Measurements from ENCODE around the gene ABCC10.
"Not testable (repeated sequence)": the region's sequence is repeated elsewhere in the genome, so short reads cannot be mapped to it uniquely, and the experiment has no call there.

Gene ABCC10

DNA sequence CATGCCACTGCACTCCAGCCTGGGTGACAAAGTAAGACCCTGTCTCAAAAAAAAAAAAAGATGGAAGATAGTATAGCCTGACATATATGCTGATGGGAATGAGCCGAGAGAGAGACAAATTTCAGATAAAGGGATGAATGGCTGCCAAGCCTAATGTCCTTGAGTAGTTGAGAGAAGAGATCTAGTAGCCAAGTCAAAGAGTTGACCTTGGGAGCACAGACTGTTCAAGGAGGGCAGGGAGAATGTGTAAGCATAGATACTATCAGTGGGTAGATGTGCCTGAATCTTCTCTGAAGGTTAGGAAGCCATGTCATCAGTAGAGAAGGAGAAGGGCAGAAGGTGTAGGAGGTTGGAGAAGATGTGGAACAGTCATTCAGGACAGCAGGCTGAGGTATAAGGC is 20.0 kb upstream of the ABCC10 start:
- Histone ChIP-seq H3K4me2 (ENCODE audit: low read length) (no peak overlapping the region), H4K20me1 (ENCODE audit: control insufficient read depth, insufficient read depth, low read depth, low read length) (no peaks in the 10 kb centered on the region), H3F3A (ENCODE audit: control insufficient read depth, insufficient read depth) (peaks cover 4% of the 10 kb centered on the region; the same call in 1 of the 2 replicates), H3K27me3 (ENCODE audit: control insufficient read depth, low read length) (no peaks in the 10 kb centered on the region), H3K27ac (ENCODE audit: low read depth, low read length) (no peak overlapping the region), H3K9me3 (ENCODE audit: control insufficient read depth, insufficient read depth, low read length) (peaks cover 3% of the 10 kb centered on the region; the same call in 1 of the 2 replicates), H3K36me3 (ENCODE audit: control insufficient read depth, low read length) (peaks cover 71% of the 10 kb centered on the region), H3K9me2 (replicated peaks; ENCODE audit: control insufficient read depth, low read length) (no peaks in the 10 kb centered on the region), H3K4me3 (ENCODE audit: low read length) (no peak overlapping the region), H3K79me2 (ENCODE audit: control insufficient read depth, low read length) (no peaks in the 10 kb centered on the region), H3K4me1 (ENCODE audit: control insufficient read depth, low read length) (no peaks in the 10 kb centered on the region)
- TF ChIP-seq EZH2phosphoT487 (IDR thresholded peaks at IDR 0.05; ENCODE audit: borderline replicate concordance, low read length) = no peak
- no peak for TF ChIP-seq CTCF (IDR thresholded peaks at IDR 0.05; ENCODE audit: low read depth, low read length, poor library complexity, severe bottlenecking)

- Histone ChIP-seq H3K4me1 (ENCODE audit: control insufficient read depth, low read length) (no peaks in the 10 kb centered on the region), H3K4me2 (ENCODE audit: low read length) (no peak overlapping the region), H3K36me3 (ENCODE audit: control insufficient read depth, low read length) (peaks cover 61% of the 10 kb centered on the region), H3K9me3 (ENCODE audit: control insufficient read depth, insufficient read depth, low read length) (peaks cover 11% of the 10 kb centered on the region), H3K27me3 (ENCODE audit: control insufficient read depth, low read length) (no peaks in the 10 kb centered on the region), H3K9me2 (replicated peaks; ENCODE audit: control insufficient read depth, low read length) (no peaks in the 10 kb centered on the region), H3F3A (ENCODE audit: control insufficient read depth, insufficient read depth) (peaks cover 4% of the 10 kb centered on the region; the same call in 1 of the 2 replicates), H3K79me2 (ENCODE audit: control insufficient read depth, low read length) (no peaks in the 10 kb centered on the region), H3K4me3 (ENCODE audit: low read length) (no peak overlapping the region), H3K27ac (ENCODE audit: low read depth, low read length) (no peak overlapping the region), H4K20me1 (ENCODE audit: control insufficient read depth, insufficient read depth, low read depth, low read length) (no peaks in the 10 kb centered on the region)
- no peak for TF ChIP-seq EZH2phosphoT487 (IDR thresholded peaks at IDR 0.05; ENCODE audit: borderline replicate concordance, low read length)
- TF ChIP-seq CTCF (IDR thresholded peaks at IDR 0.05; ENCODE audit: low read depth, low read length, poor library complexity, severe bottlenecking) = no peak
Measured at GRCh38 chr6:43408259-43408658, 19.1 kb upstream of the ABCC10 start.

GRCh38 chr6:43410776-43411175 is 16.6 kb upstream of the ABCC10 start:
- H3K9me2 ChIP-seq (replicated peaks; ENCODE audit: control insufficient read depth, low read length); H3K79me2 ChIP-seq (ENCODE audit: control insufficient read depth, low read length); H3K27me3 ChIP-seq (ENCODE audit: control insufficient read depth, low read length); H3K27ac ChIP-seq (ENCODE audit: low read depth, low read length); H4K20me1 ChIP-seq (ENCODE audit: control insufficient read depth, insufficient read depth, low read depth, low read length); H3K4me2 ChIP-seq (ENCODE audit: low read length); H3K4me1 ChIP-seq (ENCODE audit: control insufficient read depth, low read length); H3K4me3 ChIP-seq (ENCODE audit: low read length); H3F3A ChIP-seq (ENCODE audit: control insufficient read depth, insufficient read depth): not testable (repeated sequence)
- Histone ChIP-seq H3K36me3 (ENCODE audit: control insufficient read depth, low read length) (peaks cover 37% of the 10 kb centered on the region), H3K9me3 (ENCODE audit: control insufficient read depth, insufficient read depth, low read length) (peaks cover 13% of the 10 kb centered on the region)

- Histone ChIP-seq H4K20me1 (ENCODE audit: control insufficient read depth, insufficient read depth, low read depth, low read length) (no peaks in the 10 kb centered on the region), H3K4me3 (ENCODE audit: low read length) (no peak overlapping the region), H3K27me3 (ENCODE audit: control insufficient read depth, low read length) (peaks cover 4% of the 10 kb centered on the region), H3K4me1 (ENCODE audit: control insufficient read depth, low read length) (no peaks in the 10 kb centered on the region), H3K9me3 (ENCODE audit: control insufficient read depth, insufficient read depth, low read length) (peaks cover 13% of the 10 kb centered on the region), H3K27ac (ENCODE audit: low read depth, low read length) (no peak overlapping the region), H3K4me2 (ENCODE audit: low read length) (no peak overlapping the region), H3K9me2 (replicated peaks; ENCODE audit: control insufficient read depth, low read length) (no peaks in the 10 kb centered on the region), H3K36me3 (ENCODE audit: control insufficient read depth, low read length) (peaks cover 20% of the 10 kb centered on the region), H3F3A (ENCODE audit: control insufficient read depth, insufficient read depth) (peaks cover 4% of the 10 kb centered on the region; the same call in 1 of the 2 replicates), H3K79me2 (ENCODE audit: control insufficient read depth, low read length) (no peaks in the 10 kb centered on the region)
- TF ChIP-seq EZH2phosphoT487 (IDR thresholded peaks at IDR 0.05; ENCODE audit: borderline replicate concordance, low read length) (no peak), CTCF (IDR thresholded peaks at IDR 0.05; ENCODE audit: low read depth, low read length, poor library complexity, severe bottlenecking) (no peak)
Measured at GRCh38 chr6:43412541-43412940, 14.8 kb upstream of the ABCC10 start.

Data from DOHH2 (cell line).